ENCODE data around the gene PRR36.

PRR36 gene

DNA sequence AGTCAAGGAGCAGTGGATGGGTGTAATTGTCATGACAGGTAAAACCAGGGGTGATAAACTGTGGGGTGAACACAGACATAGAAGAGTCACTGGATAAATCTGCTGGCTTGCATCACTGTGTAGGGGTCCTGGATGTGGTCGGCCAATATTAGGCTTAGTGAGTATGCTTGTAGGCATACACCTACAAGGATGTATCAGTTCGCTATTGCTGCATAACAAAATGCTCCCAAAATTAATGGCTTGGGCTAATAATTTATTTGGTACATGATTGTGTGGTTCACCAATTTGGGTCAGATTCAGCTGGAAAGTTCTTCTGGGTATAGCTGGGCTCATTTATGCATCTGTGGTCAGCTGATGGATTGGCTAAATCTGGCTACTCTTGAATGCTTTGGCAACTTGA, 55.4 kb downstream of the PRR36 start:
- no peak for DNase-seq (ENCODE audit: low read depth)

Data from HS-5 (cell line).